Measurements from ENCODE around the gene EML4. TPM values are rescaled to one million over a fixed set of nuclear protein-coding genes. Genes with fewer than 3 reads are reported as not detected.
A peak's percentile ranks its signal among the peaks of the same experiment; 100 is the strongest.

Gene EML4
- total RNA-seq, 1 experiment from 2014 or later, result 74.8 TPM

DNA sequence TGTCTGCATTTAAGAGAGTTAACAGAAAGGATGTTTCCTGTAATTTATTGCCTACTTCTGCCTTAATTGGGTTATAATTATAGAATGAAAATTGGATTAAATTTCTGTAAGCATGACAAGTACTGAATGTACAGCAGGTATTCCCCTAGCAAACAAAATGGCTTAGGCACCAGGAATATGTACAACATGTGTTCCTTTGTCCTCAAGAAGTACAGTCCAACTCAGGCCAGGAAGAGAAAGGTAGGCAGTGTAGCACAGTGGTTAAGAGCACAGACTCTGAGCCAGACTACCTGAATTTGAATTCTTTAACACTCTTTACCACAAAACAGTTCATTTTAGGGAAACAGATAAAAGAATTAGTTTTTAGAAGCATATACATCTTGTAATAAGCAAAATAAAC lies 148.8 kb downstream of the EML4 start:
- Histone ChIP-seq H3K27ac (ENCODE audit: low read length) (no peak overlapping the region), H3K9me2 (replicated peaks; ENCODE audit: insufficient read depth, low read length) (no peaks in the 10 kb centered on the region), H3K36me3 (ENCODE audit: insufficient read depth, low read length) (peaks cover 24% of the 10 kb centered on the region; the same call in 1 of the 2 replicates), H4K20me1 (ENCODE audit: insufficient read depth, low read depth, low read length) (no peaks in the 10 kb centered on the region), H3K79me2 (ENCODE audit: low read length) (no peaks in the 10 kb centered on the region), H3K4me3 (ENCODE audit: low read length) (no peak overlapping the region), H3K9me3 (ENCODE audit: low read length) (no peaks in the 10 kb centered on the region), H3K27me3 (ENCODE audit: low read length) (no peaks in the 10 kb centered on the region), H3K9ac (ENCODE audit: low read length) (no peak overlapping the region), H3K4me2 (ENCODE audit: low read depth, low read length, poor library complexity, severe bottlenecking) (no peak overlapping the region), H2AFZ (ENCODE audit: low read length) (no peak overlapping the region), H3K4me1 (ENCODE audit: low read length) (no peaks in the 10 kb centered on the region)
- no peak for DNase-seq

- H3K36me3 ChIP-seq (ENCODE audit: insufficient read depth, low read length), result peaks cover 24% of the 10 kb centered on the region; the same call in 1 of the 2 replicates
These were observed 150.1 kb downstream of the EML4 start for GRCh38 chr2:42319265-42319664.

GRCh38 chr2:42321452-42322064 lies 152.4 kb downstream of the EML4 start:
- H3K4me2 ChIP-seq (ENCODE audit: low read depth, low read length, poor library complexity, severe bottlenecking), result no peak overlapping the region
- H3K36me3 ChIP-seq (ENCODE audit: insufficient read depth, low read length), result peaks cover 29% of the 10 kb centered on the region; the same call in 1 of the 2 replicates
- no peak for DNase-seq
- no peaks in the 10 kb centered on the region for H3K9me2 ChIP-seq (replicated peaks; ENCODE audit: insufficient read depth, low read length)
- H3K9ac ChIP-seq (ENCODE audit: low read length), result no peak overlapping the region
- H3K27ac ChIP-seq (ENCODE audit: low read length), result no peak overlapping the region
- H3K27me3 ChIP-seq (ENCODE audit: low read length), result no peaks in the 10 kb centered on the region
- H3K4me3 ChIP-seq (ENCODE audit: low read length), result no peak overlapping the region
- H2AFZ ChIP-seq (ENCODE audit: low read length), result no peak overlapping the region
- no peaks in the 10 kb centered on the region for H3K79me2 ChIP-seq (ENCODE audit: low read length)
- H3K9me3 ChIP-seq (ENCODE audit: low read length), result no peaks in the 10 kb centered on the region
- no peaks in the 10 kb centered on the region for H3K4me1 ChIP-seq (ENCODE audit: low read length)
- no peaks in the 10 kb centered on the region for H4K20me1 ChIP-seq (ENCODE audit: insufficient read depth, low read depth, low read length)

More at GRCh38 chr2:42319265-42319664, 150.1 kb downstream of the EML4 start:
- DNase-seq, result no peak
- Histone ChIP-seq H3K79me2 (ENCODE audit: low read length) (no peaks in the 10 kb centered on the region), H3K4me3 (ENCODE audit: low read length) (no peak overlapping the region), H3K9me2 (replicated peaks; ENCODE audit: insufficient read depth, low read length) (no peaks in the 10 kb centered on the region), H3K9me3 (ENCODE audit: low read length) (no peaks in the 10 kb centered on the region), H4K20me1 (ENCODE audit: insufficient read depth, low read depth, low read length) (no peaks in the 10 kb centered on the region), H3K27ac (ENCODE audit: low read length) (no peak overlapping the region), H3K27me3 (ENCODE audit: low read length) (no peaks in the 10 kb centered on the region), H2AFZ (ENCODE audit: low read length) (no peak overlapping the region), H3K9ac (ENCODE audit: low read length) (no peak overlapping the region), H3K4me2 (ENCODE audit: low read depth, low read length, poor library complexity, severe bottlenecking) (no peak overlapping the region), H3K4me1 (ENCODE audit: low read length) (no peaks in the 10 kb centered on the region)

GRCh38 chr2:42324244-42324643 lies 155.1 kb downstream of the EML4 start:
- Histone ChIP-seq H3K79me2 (ENCODE audit: low read length) (no peaks in the 10 kb centered on the region), H3K4me3 (ENCODE audit: low read length) (no peak overlapping the region), H3K4me2 (ENCODE audit: low read depth, low read length, poor library complexity, severe bottlenecking) (no peak overlapping the region), H3K27me3 (ENCODE audit: low read length) (no peaks in the 10 kb centered on the region), H4K20me1 (ENCODE audit: insufficient read depth, low read depth, low read length) (no peaks in the 10 kb centered on the region), H2AFZ (ENCODE audit: low read length) (no peak overlapping the region), H3K9me2 (replicated peaks; ENCODE audit: insufficient read depth, low read length) (no peaks in the 10 kb centered on the region), H3K36me3 (ENCODE audit: insufficient read depth, low read length) (peaks cover 29% of the 10 kb centered on the region; the same call in 1 of the 2 replicates), H3K4me1 (ENCODE audit: low read length) (no peaks in the 10 kb centered on the region), H3K27ac (ENCODE audit: low read length) (no peak overlapping the region), H3K9me3 (ENCODE audit: low read length) (no peaks in the 10 kb centered on the region), H3K9ac (ENCODE audit: low read length) (no peak overlapping the region)
- no peak for DNase-seq

- Histone ChIP-seq H3K9me2 (replicated peaks; ENCODE audit: insufficient read depth, low read length) (no peaks in the 10 kb centered on the region), H3K36me3 (ENCODE audit: insufficient read depth, low read length) (peaks cover 33% of the 10 kb centered on the region; the same call in 1 of the 2 replicates), H3K9me3 (ENCODE audit: low read length) (no peaks in the 10 kb centered on the region), H3K9ac (ENCODE audit: low read length) (no peak overlapping the region), H4K20me1 (ENCODE audit: insufficient read depth, low read depth, low read length) (no peaks in the 10 kb centered on the region), H3K4me2 (ENCODE audit: low read depth, low read length, poor library complexity, severe bottlenecking) (no peak overlapping the region), H3K27me3 (ENCODE audit: low read length) (no peaks in the 10 kb centered on the region), H2AFZ (ENCODE audit: low read length) (no peak overlapping the region), H3K4me3 (ENCODE audit: low read length) (no peak overlapping the region), H3K4me1 (ENCODE audit: low read length) (no peaks in the 10 kb centered on the region), H3K79me2 (ENCODE audit: low read length) (no peaks in the 10 kb centered on the region), H3K27ac (ENCODE audit: low read length) (no peak overlapping the region)
- no peak for DNase-seq
These were observed 155.8 kb downstream of the EML4 start for GRCh38 chr2:42324949-42325348.

GRCh38 chr2:42325609-42326008 lies 156.5 kb downstream of the EML4 start:
- Histone ChIP-seq H3K4me1 (ENCODE audit: low read length) (no peaks in the 10 kb centered on the region), H3K36me3 (ENCODE audit: insufficient read depth, low read length) (peaks cover 28% of the 10 kb centered on the region; the same call in 1 of the 2 replicates), H4K20me1 (ENCODE audit: insufficient read depth, low read depth, low read length) (no peaks in the 10 kb centered on the region), H3K27ac (ENCODE audit: low read length) (no peak overlapping the region), H3K9ac (ENCODE audit: low read length) (no peak overlapping the region), H2AFZ (ENCODE audit: low read length) (no peak overlapping the region), H3K4me2 (ENCODE audit: low read depth, low read length, poor library complexity, severe bottlenecking) (no peak overlapping the region), H3K79me2 (ENCODE audit: low read length) (no peaks in the 10 kb centered on the region), H3K27me3 (ENCODE audit: low read length) (no peaks in the 10 kb centered on the region), H3K9me3 (ENCODE audit: low read length) (no peaks in the 10 kb centered on the region), H3K4me3 (ENCODE audit: low read length) (no peak overlapping the region), H3K9me2 (replicated peaks; ENCODE audit: insufficient read depth, low read length) (no peaks in the 10 kb centered on the region)
- no peak for DNase-seq

DNA sequence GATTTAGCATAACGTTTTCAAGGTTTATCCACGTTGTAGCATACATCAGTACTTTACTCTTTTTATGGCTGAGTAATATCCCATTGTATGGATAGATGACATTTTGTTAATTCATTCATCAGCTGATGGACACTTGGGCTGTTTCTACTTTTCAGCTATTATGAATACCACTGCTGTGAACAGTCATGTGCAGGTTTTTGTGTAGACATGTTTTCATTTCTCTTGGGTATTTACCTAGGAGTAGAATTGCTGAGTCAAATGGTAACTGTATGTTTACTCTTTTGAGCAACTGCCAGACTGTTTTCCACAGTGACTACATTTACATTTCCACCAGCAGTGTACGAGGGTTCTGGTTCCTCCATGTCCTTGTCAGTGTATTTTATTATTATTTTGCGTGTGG lies 158.0 kb downstream of the EML4 start:
- no peak overlapping the region for H2AFZ ChIP-seq (ENCODE audit: low read length)
- H3K4me2 ChIP-seq (ENCODE audit: low read depth, low read length, poor library complexity, severe bottlenecking), result no peak overlapping the region
- H3K4me3 ChIP-seq (ENCODE audit: low read length), result no peak overlapping the region
- no peaks in the 10 kb centered on the region for H3K9me2 ChIP-seq (replicated peaks; ENCODE audit: insufficient read depth, low read length)
- H3K4me1 ChIP-seq (ENCODE audit: low read length), result no peaks in the 10 kb centered on the region
- no peaks in the 10 kb centered on the region for H3K79me2 ChIP-seq (ENCODE audit: low read length)
- no peak overlapping the region for H3K9ac ChIP-seq (ENCODE audit: low read length)
- peaks cover 40% of the 10 kb centered on the region; the same call in 1 of the 2 replicates for H3K36me3 ChIP-seq (ENCODE audit: insufficient read depth, low read length)
- no peak overlapping the region for H3K27ac ChIP-seq (ENCODE audit: low read length)
- no peaks in the 10 kb centered on the region for H4K20me1 ChIP-seq (ENCODE audit: insufficient read depth, low read depth, low read length)
- H3K27me3 ChIP-seq (ENCODE audit: low read length), result no peaks in the 10 kb centered on the region
- H3K9me3 ChIP-seq (ENCODE audit: low read length), result no peaks in the 10 kb centered on the region
- no peak for DNase-seq

GRCh38 chr2:42328148-42328833 lies 159.1 kb downstream of the EML4 start:
- Histone ChIP-seq H2AFZ (ENCODE audit: low read length) (no peak overlapping the region), H3K4me1 (ENCODE audit: low read length) (no peaks in the 10 kb centered on the region), H3K4me3 (ENCODE audit: low read length) (no peak overlapping the region), H3K27ac (ENCODE audit: low read length) (no peak overlapping the region), H3K9ac (ENCODE audit: low read length) (no peak overlapping the region), H4K20me1 (ENCODE audit: insufficient read depth, low read depth, low read length) (no peaks in the 10 kb centered on the region), H3K36me3 (ENCODE audit: insufficient read depth, low read length) (peaks cover 49% of the 10 kb centered on the region), H3K9me3 (ENCODE audit: low read length) (no peaks in the 10 kb centered on the region), H3K27me3 (ENCODE audit: low read length) (no peaks in the 10 kb centered on the region), H3K79me2 (ENCODE audit: low read length) (no peaks in the 10 kb centered on the region), H3K9me2 (replicated peaks; ENCODE audit: insufficient read depth, low read length) (no peaks in the 10 kb centered on the region), H3K4me2 (ENCODE audit: low read depth, low read length, poor library complexity, severe bottlenecking) (no peak overlapping the region)
- peak; percentile 72 for DNase-seq

Data from Karpas-422 (cell line).